Uterus (tissue), 4 donors: ENCODE results near the gene TMEM9B. TPM values are rescaled to one million over a fixed set of nuclear protein-coding genes. Genes with fewer than 3 reads are reported as not detected.

Source experiments
- DNase-seq, 2 donors: peaks; one replicate each; pipeline ENCODE4 v3.0.0-alpha.2; 2019 to 2020
- H3K27ac ChIP-seq, 2 donors: fragments of 200-600 bp; sonication (generic); 1 replicate in 1 of 2; 2 replicates in 1 of 2; pipeline ENCODE4 v1.5.1; 2016 to 2018
- H3K27me3 ChIP-seq, 2 donors: fragments of 200-600 bp; sonication (generic); one replicate each; pipeline ENCODE4 v1.5.1; 2018 to 2019; ENCODE audit warnings: control low read depth in 1 of 2
- H3K36me3 ChIP-seq, 2 donors: fragments of 200-600 bp; sonication (generic); one replicate each; pipeline ENCODE4 v1.5.1; 2019; ENCODE audit warnings: control low read depth in 1 of 2
- H3K4me1 ChIP-seq, 2 donors: fragments of 200-600 bp; sonication (generic); one replicate each; pipeline ENCODE4 v1.5.1; 2018 to 2019; ENCODE audit warnings: control low read depth in 1 of 2
- H3K4me3 ChIP-seq, 2 donors: fragments of 200-600 bp; sonication (generic); 1 replicate in 1 of 2; 2 replicates in 1 of 2; pipeline ENCODE4 v1.5.1; 2018 to 2019; ENCODE audit warnings: mild to moderate bottlenecking in 1 of 2
- H3K9me3 ChIP-seq, 2 donors: fragments of 200-600 bp; sonication (generic); one replicate each; pipeline ENCODE4 v1.5.1; 2019; ENCODE audit warnings: control low read depth in 1 of 2
- POLR2A ChIP-seq, 2 donors: fragments of 450-650 bp; IDR thresholded peaks; one replicate each; pipeline ENCODE4 v1.6.1; 2016; ENCODE audit warnings: antibody characterized with exemption in 2 of 2, mild to moderate bottlenecking in 1 of 2, moderate library complexity in 1 of 2
- intact Hi-C: fragments of 100-400 bp; cut with DNase I; formaldehyde crosslinking; loops from one replicate; pipeline ENCODE4 v1.15.1; 2023; ENCODE audit warnings: low total_unique reads
- total RNA-seq, 4 donors: library from RNA; depleted of rRNA in 3 of 4; stranded (reverse); fragments of >200 nt in 3 of 4; gene quantifications; one replicate each; pipeline versions ENCODE4 v1.1.0 to v1.2.4, GENCODE V29; 2014 to 2023
- TF ChIP-seq, protein P1 (sequence below), 4 experiments: fragments of 200-600 bp in 2 of 4; fragments of 450-650 bp in 2 of 4; sonication (generic) in 2 of 4; IDR thresholded peaks; one replicate each; pipeline ENCODE4 v1.5.1; 2016 to 2019; ENCODE audit warnings: antibody characterized with exemption in 4 of 4, mild to moderate bottlenecking in 2 of 4, moderate library complexity in 1 of 4
- donor health status: DM: yes; HTN: yes; CAD: no.

TMEM9B gene
- total RNA-seq, 4 donors from 2014 or later, result 11.0 to 39.1 (median 28.1) TPM

DNA sequence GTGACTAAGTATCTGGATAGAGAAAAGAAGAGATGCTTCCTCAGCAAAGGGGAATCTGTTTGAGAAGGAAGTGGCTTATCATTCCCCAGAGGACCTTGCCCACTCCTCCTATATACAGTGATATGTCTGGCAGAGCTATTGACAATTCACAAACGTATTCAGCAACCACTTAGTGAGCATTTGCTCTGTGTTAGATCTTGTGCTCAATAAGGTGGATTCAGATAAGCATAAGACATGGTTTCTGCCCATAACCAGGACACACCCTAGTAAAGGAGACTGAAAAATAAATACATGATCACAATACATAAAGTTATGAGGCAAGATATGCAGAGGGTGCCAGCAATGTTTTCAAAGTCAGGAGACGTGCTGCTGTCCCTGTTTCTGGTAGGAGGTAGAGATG lies 1.4 kb downstream of the TMEM9B start:
- H3K27ac ChIP-seq, result peak overlapping the region; percentile 91 to 93
- no peaks in the 10 kb centered on the region for H3K36me3 ChIP-seq
- H3K27me3 ChIP-seq, result no peaks in the 10 kb centered on the region
- H3K4me1 ChIP-seq, result peaks cover 0 to 6% of the 10 kb centered on the region in 2 donors
- no peak overlapping the region for H3K4me3 ChIP-seq
- intact Hi-C loops, result no loop called here
- TF ChIP-seq POLR2A (IDR thresholded peaks at IDR 0.05), result no peak
- TF ChIP-seq, protein P1, sequence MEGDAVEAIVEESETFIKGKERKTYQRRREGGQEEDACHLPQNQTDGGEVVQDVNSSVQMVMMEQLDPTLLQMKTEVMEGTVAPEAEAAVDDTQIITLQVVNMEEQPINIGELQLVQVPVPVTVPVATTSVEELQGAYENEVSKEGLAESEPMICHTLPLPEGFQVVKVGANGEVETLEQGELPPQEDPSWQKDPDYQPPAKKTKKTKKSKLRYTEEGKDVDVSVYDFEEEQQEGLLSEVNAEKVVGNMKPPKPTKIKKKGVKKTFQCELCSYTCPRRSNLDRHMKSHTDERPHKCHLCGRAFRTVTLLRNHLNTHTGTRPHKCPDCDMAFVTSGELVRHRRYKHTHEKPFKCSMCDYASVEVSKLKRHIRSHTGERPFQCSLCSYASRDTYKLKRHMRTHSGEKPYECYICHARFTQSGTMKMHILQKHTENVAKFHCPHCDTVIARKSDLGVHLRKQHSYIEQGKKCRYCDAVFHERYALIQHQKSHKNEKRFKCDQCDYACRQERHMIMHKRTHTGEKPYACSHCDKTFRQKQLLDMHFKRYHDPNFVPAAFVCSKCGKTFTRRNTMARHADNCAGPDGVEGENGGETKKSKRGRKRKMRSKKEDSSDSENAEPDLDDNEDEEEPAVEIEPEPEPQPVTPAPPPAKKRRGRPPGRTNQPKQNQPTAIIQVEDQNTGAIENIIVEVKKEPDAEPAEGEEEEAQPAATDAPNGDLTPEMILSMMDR (IDR thresholded peaks at IDR 0.05), result no peak
- H3K9me3 ChIP-seq, result no peaks in the 10 kb centered on the region
- no peak for DNase-seq

DNA sequence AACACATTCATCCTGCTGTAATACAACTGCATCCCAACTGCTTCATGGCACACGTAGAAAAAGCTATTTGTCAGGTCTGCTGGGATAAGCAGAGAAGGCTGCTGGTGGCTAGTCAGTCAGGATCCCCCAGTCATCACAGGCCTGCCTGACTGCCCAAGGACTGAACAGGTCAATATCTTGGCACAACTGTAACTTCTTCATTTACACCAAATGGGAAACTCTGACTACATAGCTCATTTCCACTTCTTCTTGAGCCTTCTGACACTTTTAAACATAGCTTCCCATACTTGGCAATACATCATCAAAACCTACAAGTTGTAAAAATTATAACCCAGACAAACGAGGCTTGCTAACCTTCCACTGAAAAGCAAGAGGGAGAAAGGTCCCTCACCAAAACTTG lies 2.8 kb downstream of the TMEM9B start:
- peaks cover 0 to 6% of the 10 kb centered on the region in 2 donors for H3K4me1 ChIP-seq
- intact Hi-C loops, result no loop called here
- no peaks in the 10 kb centered on the region for H3K27me3 ChIP-seq
- TF ChIP-seq, protein P1 (IDR thresholded peaks at IDR 0.05), result no peak
- TF ChIP-seq POLR2A (IDR thresholded peaks at IDR 0.05), result no peak
- no peaks in the 10 kb centered on the region for H3K36me3 ChIP-seq
- no peaks in the 10 kb centered on the region for H3K9me3 ChIP-seq
- DNase-seq, result no peak
- H3K4me3 ChIP-seq, result no peak overlapping the region
- no peak overlapping the region for H3K27ac ChIP-seq

DNA sequence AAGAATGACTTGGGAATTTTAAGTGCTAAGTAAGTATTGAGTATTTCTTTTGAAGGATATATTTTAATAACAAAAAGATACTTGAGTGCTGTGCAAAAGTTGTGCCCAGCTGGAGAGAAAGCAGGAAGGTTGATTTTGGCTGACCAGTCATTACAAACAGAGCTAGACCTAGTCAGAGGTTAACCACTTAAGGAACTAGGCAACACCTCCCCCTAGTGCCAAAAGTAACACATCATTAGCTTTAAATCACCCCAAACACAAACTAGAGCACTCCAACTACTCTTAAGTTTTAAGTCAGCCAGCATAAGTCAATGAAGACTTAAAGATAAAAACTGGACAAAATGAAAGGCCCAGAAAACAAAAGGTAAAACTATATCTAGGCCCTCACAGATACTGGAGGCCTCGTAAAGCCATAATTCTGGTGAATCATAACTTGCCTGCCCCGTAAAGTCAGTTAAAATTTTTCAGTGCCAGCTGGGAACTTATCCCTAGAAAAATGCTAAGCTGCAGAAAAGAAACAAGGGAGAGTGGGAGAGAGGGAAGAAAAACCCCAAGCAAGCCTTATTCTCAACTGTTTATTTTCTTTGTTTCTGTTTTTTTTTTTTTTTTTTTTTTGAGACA lies 4.6 kb downstream of the TMEM9B start:
- Histone ChIP-seq H3K27ac (peak overlapping the region; percentile 27 to 29), H3K4me3 (no peak overlapping the region), H3K4me1 (peaks cover 0 to 6% of the 10 kb centered on the region in 2 donors), H3K27me3 (no peaks in the 10 kb centered on the region), H3K9me3 (no peaks in the 10 kb centered on the region), H3K36me3 (no peaks in the 10 kb centered on the region)
- TF ChIP-seq, protein P1 (IDR thresholded peaks at IDR 0.05), result peak; percentile 50 to 72 (median 68)
- no peak for TF ChIP-seq POLR2A (IDR thresholded peaks at IDR 0.05)
- intact Hi-C loops, result no loop called here
- peak in 1 of 2 donors; percentile 54 for DNase-seq

DNA sequence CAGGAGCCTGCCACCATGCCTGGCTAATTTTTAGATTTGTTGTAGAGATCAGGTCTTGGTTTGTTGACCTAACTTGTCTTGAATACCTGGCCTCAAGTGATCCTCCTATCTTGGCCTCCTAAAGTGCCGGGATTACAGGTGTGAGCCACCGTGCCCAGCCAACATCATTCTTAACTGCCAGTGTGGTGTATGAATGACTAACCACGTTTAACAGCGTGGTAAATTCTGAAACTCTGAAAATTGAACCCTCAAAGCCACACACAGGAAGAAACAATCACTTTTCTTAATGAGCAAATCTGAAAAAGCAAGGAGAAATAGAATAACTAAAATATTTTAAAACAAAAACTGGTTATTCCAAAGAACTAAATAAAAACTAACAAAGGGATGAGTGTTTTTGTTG lies 7.4 kb downstream of the TMEM9B start:
- no peak for DNase-seq
- intact Hi-C loops, result no loop called here
- no peak overlapping the region for H3K27ac ChIP-seq
- H3K9me3 ChIP-seq, result no peaks in the 10 kb centered on the region
- H3K27me3 ChIP-seq, result no peaks in the 10 kb centered on the region
- TF ChIP-seq, protein P1 (IDR thresholded peaks at IDR 0.05), result no peak
- no peak for TF ChIP-seq POLR2A (IDR thresholded peaks at IDR 0.05)
- no peak overlapping the region for H3K4me3 ChIP-seq
- no peaks in the 10 kb centered on the region for H3K36me3 ChIP-seq
- H3K4me1 ChIP-seq, result no peaks in the 10 kb centered on the region

DNA sequence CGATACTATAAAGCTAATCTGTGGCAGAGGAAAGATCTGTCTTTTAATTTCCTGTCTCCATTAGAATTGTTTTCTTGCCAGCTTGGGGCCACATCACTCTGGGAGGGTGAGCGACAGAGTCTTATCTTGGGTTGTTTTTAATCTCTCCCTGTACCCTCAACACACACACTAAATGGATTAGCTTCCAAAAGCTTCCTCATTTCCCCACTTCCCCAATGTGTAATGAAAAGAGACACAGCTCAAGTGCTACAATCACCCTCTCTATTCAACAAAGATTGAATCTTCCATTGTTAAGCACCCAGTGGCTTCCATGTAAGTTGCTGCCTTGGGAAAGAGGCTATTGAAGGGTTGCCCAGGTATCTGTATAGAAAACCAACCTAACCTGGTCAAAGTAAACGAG lies 15.4 kb downstream of the TMEM9B start:
- no peak for DNase-seq
- TF ChIP-seq POLR2A (IDR thresholded peaks at IDR 0.05), result no peak
- TF ChIP-seq, protein P1 (IDR thresholded peaks at IDR 0.05), result no peak
- H3K4me3 ChIP-seq, result no peak overlapping the region
- H3K27me3 ChIP-seq, result no peaks in the 10 kb centered on the region
- intact Hi-C loops, result no loop called here
- no peaks in the 10 kb centered on the region for H3K9me3 ChIP-seq
- H3K27ac ChIP-seq, result no peak overlapping the region
- H3K36me3 ChIP-seq, result no peaks in the 10 kb centered on the region
- H3K4me1 ChIP-seq, result no peaks in the 10 kb centered on the region
